Measurements from ENCODE around the gene LRP4. TPM values are rescaled to one million over a fixed set of nuclear protein-coding genes. Genes with fewer than 3 reads are reported as not detected.

The LRP4 gene
- total and polyA plus RNA-seq, 2 of the 4 experiments (the other 2 are of a cell fraction), result 4.1 to 5.8 TPM

GRCh38 chr11:46827995-46828394, 90.4 kb downstream of the LRP4 start:
- TF ChIP-seq CHD1 (IDR thresholded peaks at IDR 0.05; ENCODE audit: low read depth, low read length) (no peak), CTCF (conservative IDR thresholded peaks at IDR 0.05; ENCODE audit: low read depth, low read length) (0 out of 2 replicates have a peak, but pooled peaks have one; percentile 8)
- WGBS, 2 experiments (ENCODE audit: extremely low coverage in 2 of 2, insufficient read length in 1 of 2), result no CpG with 5 or more reads among the region's 1 CpG
- Histone ChIP-seq H2AFZ (replicated peaks; ENCODE audit: low read length, poor library complexity) (no peak overlapping the region), H4K91ac (ENCODE audit: insufficient read depth, low read depth, low read length) (no peak overlapping the region), H3K4me2 (ENCODE audit: low read depth, low read length) (peak overlapping the region; percentile 39; the same call in 1 of the 2 replicates), H3K14ac (replicated peaks; ENCODE audit: low read depth, low read length) (no peak overlapping the region), H2BK15ac (ENCODE audit: low read depth, low read length) (no peak overlapping the region), H3K9me3 (ENCODE audit: control insufficient read depth, insufficient read depth, low read length) (no peaks in the 10 kb centered on the region), H4K8ac (ENCODE audit: low read depth in 2 of 2, low read length in 2 of 2) (no peak overlapping the region; a peak in 1 of 4 replicates), H3K27me3 (ENCODE audit: control insufficient read depth, insufficient read depth, low read length) (no peaks in the 10 kb centered on the region), H3K56ac (ENCODE audit: extremely low read depth, insufficient read depth, low read length) (no peak overlapping the region), H2BK5ac (ENCODE audit: low read depth, low read length, poor library complexity, severe bottlenecking) (peak overlapping the region; percentile 56), H3K4me3 (ENCODE audit: insufficient read depth, low read depth, low read length) (no peak overlapping the region), H3K79me1 (ENCODE audit: low read depth in 1 of 2, low read length in 2 of 2) (peaks cover 14 to 54% of the 10 kb centered on the region in 2 experiments; a peak in 3 of 4 replicates), H4K5ac (ENCODE audit: low read depth, low read length) (no peak overlapping the region; the same call in 1 of the 2 replicates), H3K4me1 (ENCODE audit: control insufficient read depth, insufficient read depth, low read length) (peaks cover 7% of the 10 kb centered on the region), H2AK5ac (ENCODE audit: low read depth, low read length) (no peak overlapping the region), H3K9ac (ENCODE audit: low read depth, low read length) (no peak overlapping the region), H2BK20ac (ENCODE audit: low read depth, low read length) (no peak overlapping the region), H3K23ac (ENCODE audit: low read depth, low read length) (no peak overlapping the region), H3K9me1 (ENCODE audit: insufficient read depth, low read length) (0 out of 2 replicates have a peak, but pooled peaks cover 4% of the 10 kb centered on the region), H3K18ac (ENCODE audit: low read depth, low read length) (no peak overlapping the region), H2BK120ac (ENCODE audit: low read depth, low read length) (no peak overlapping the region), H3K4ac (ENCODE audit: low read depth, low read length) (no peak overlapping the region), H3K36me3 (ENCODE audit: control insufficient read depth, insufficient read depth, low read length) (no peaks in the 10 kb centered on the region), H2AK9ac (replicated peaks; ENCODE audit: low read depth, low read length, poor library complexity) (no peak overlapping the region), H3K27ac (ENCODE audit: insufficient read depth, low read length) (no peak overlapping the region), H4K20me1 (ENCODE audit: insufficient read depth, low read length) (peaks cover 37% of the 10 kb centered on the region)
- BruUV-seq (replicated peaks), result no TSS peak
- CTCF ChIA-PET, result interaction anchor here (0.6 to 0.7 kb wide), 2 partner anchors 16 to 325 kb away, joined by 3 to 4 read pairs; no protein-coding TSS in a partner anchor
- intact Hi-C loops (cut with micrococcal nuclease) (loop anchor here (2.0 to 5.0 kb wide), 2 partner anchors 19 to 324 kb away; partner anchors contain the start of gene CKAP5), in situ Hi-C loops (cut with MboI; ENCODE audit: low sequenced_read_pairs) (no loop called here), dilution Hi-C loops (cut with HindIII; ENCODE audit: low sequenced_read_pairs, unreplicated experiment) (no loop called here)
- no peak for ATAC-seq (ENCODE audit: low read depth)
- peak; percentile 35 for DNase-seq
- POLR2A ChIA-PET (ENCODE audit: unreplicated experiment), result no interaction called here
